Measurements from ENCODE around the gene PBX4.

- TF ChIP-seq CTCF (IDR thresholded peaks at IDR 0.05 in 2 of 3, conservative IDR thresholded peaks at IDR 0.05 in 1 of 3; ENCODE audit: borderline replicate concordance in 1 of 3, insufficient read depth in 1 of 3, low read depth in 2 of 3, low read length in 2 of 3) (no peak), EZH2phosphoT487 (IDR thresholded peaks at IDR 0.05; ENCODE audit: borderline replicate concordance) (no peak), SRF (IDR thresholded peaks at IDR 0.05; ENCODE audit: low read depth) (no peak), ZFX (IDR thresholded peaks at IDR 0.05) (no peak), EZH2 (IDR thresholded peaks at IDR 0.05) (no peak), POLR2AphosphoS5 (IDR thresholded peaks at IDR 0.05; ENCODE audit: low read depth, low read length) (no peak)
Observed at GRCh38 chr19:19517235-19517619, 101.3 kb downstream of the PBX4 start.
